ENCODE results near the gene HJURP.

The HJURP gene

GRCh38 chr2:233813236-233814055, 40.9 kb downstream of the HJURP start:
- no peak for FAIRE-seq

DNA sequence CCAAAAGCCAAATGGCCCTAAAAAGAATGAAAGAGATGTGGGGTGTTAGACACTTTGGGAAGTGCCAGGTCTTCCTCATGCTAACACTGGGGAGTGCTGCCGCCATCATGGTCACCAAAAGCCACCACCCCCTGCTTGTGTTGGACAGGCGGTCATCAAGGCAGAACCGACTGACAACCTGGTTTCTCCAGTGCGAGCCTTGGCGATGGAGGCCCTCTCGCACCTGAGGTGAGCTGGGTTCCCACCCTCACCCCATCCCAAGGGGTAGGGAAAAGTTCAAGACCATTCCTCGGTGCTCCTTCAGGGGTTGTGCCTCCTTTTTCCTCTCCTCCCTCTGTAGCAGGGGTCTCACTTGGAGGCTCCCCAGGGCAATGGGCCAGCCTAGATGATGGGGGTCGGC, 42.6 kb downstream of the HJURP start:
- FAIRE-seq = no peak

- no peak for FAIRE-seq
Measured at GRCh38 chr2:233811087-233811486, 43.2 kb downstream of the HJURP start.

DNA sequence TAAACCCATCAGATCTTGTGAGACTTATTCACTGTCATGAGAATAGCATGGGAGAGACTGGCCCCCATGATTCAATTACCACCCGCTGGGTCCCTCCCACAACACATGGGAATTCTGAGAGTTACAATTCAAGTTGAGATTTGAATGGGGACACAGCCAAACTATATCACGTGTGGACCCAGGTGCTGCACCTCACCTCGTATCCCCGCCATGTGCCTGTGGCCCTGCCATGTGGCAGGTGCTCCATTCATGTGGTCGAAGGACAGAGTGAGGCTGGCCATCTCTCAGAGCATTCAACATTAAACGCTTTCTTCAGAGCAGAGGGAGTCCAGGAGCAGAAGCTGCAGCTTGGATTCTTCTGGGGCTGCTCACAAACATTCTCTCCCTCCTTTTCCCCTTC, 44.0 kb downstream of the HJURP start:
- no peak for FAIRE-seq

DNA sequence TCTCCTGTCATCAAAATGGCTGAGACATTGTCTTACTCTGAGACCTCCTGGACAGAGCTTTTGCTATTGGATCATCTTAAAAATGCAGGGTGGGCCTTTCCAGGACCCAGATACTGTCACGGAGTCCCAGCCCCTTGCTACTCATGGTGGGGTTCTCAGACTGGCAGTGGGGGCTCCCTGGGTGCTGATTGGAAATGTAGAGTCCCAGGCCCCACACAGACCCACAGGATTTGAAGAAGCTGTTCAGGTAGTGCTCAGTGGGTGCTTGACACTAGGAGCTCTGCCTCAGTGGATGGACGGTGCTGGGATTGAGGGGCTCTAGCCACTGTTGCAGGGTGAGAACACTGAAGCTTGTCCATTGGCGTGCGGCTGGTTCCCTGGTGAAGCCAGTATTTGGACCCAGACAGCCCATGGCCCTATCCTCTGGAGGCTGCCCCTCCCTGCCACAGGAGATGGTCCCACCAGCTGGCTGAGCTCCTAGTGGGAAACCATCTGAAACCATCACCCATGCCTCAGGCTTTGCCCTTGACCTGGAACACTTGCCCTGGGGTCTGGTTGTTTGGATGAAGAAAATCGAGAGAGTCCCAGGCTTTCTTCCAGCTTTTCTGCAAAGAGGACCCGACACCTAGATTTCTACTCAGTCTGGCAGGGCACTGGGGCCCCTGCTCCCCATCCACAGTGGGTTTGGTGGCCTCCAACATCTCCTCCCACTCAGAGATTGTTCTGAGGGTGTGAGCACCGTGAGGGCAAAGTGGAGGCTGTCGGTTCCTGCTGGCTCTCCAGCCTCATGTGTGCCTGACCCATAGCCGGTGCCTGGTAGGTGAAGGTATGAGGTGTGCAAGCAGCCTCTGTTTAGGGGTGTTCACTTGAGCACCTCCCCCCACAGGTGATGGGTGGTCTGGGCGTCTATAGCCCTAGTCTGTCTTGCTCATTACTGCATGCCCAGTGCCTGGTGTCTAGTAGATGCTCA, 46.1 kb downstream of the HJURP start:
- no peak for FAIRE-seq

- FAIRE-seq = no peak
Measured at GRCh38 chr2:233807215-233807865, 47.0 kb downstream of the HJURP start.

- FAIRE-seq = no peak
Measured at GRCh38 chr2:233803994-233804393, 50.3 kb downstream of the HJURP start.

DNA sequence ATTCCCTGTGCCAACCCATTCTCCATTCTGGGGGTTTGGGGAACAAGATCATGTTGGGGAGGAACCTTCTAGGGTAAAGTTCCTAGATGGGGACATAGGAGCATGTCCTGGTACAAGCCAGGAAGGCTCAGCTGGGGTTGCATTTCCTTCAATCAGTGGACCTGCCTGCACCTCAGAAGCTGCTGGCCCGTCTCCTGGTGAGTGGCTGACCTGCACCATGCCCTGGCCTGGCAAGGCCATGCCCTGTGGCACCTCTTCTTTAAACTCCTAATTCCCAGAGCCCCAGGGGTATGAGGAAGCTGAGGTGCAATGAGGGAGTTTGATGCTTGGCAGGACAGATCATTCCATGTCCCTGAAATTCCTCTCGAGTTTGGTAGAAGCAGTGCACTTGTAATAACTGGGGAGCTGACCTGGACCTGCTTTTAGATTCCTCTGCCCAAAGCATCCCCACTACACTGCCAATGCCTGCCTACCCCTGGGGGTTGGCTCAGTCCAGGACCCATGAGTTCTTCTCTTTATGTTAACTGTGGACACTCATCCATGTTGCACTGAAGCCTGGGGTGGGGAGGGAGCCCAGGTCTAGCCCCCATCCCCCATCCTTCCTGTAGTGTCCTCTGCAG, 50.9 kb downstream of the HJURP start:
- FAIRE-seq = no peak

- FAIRE-seq = no peak
Measured at GRCh38 chr2:233802132-233802815, 52.1 kb downstream of the HJURP start.

GRCh38 chr2:233801357-233802131, 52.8 kb downstream of the HJURP start:
- no peak for FAIRE-seq

- FAIRE-seq = no peak
Measured at GRCh38 chr2:233800208-233800607, 54.1 kb downstream of the HJURP start.

- FAIRE-seq = no peak
Measured at GRCh38 chr2:233799716-233800115, 54.6 kb downstream of the HJURP start.

DNA sequence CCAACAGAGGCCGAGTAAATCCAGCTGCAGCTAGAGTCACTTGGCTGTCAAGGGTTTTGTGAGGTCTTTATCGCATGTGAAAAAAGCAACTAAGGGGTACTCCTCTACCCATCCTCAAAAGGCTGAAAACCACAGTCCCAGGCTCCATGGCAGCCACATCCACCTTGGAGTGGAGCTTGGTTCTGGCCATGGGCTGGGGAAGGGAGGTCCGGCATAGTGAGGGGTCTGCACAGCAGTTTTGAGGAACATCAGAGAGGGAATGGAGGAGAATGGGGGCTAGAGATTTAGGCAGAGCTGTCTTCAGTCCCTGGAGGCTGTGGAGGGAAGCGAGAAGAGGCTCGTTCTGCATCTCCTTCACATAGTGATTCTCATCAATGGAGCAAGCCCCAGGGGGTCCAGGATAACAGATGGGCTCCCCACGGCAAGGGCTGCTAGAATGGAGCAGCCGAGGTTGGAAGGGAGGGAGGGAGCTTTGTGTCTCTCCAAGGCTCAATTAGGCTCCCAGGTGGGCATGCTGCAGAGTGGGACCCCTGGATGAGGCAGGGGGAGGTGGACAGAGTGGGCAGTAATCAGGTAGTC, 55.2 kb downstream of the HJURP start:
- FAIRE-seq = no peak

DNA sequence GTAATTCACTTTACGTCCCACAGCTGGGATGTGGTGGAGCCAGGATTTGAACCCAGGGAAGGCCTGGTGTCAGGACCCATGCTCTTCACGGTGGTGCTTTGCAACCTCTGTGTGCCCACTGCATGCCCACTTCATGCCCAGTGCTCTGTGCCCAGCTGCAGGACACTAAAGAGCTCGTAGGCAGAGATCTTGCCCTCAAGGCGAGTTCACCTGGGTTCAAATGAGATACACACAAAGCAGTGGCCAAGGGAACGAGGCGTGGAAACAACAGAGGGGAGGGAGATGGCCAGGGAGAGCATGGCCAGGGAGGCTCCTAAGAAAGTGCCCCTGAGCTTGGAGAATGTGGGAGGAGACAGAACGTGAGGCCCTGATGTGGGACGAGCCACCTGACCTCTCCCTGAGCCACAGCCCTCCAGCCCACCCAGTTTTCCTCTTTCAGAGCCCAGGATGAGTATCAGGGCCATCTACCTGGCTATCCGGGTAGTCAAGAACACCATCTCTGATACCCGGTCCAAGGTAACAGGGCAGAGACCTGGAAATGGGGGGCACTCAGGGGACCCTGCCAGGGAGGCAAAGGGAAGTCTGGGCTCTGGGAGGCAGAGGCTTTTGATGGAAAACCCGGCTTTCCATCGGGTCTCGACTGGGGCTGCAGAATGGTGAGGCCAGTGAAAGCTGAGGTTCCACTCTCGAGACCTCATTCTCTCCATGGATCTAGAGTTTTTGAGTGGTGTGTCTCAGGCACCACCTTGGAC, 55.8 kb downstream of the HJURP start:
- no peak for FAIRE-seq

DNA sequence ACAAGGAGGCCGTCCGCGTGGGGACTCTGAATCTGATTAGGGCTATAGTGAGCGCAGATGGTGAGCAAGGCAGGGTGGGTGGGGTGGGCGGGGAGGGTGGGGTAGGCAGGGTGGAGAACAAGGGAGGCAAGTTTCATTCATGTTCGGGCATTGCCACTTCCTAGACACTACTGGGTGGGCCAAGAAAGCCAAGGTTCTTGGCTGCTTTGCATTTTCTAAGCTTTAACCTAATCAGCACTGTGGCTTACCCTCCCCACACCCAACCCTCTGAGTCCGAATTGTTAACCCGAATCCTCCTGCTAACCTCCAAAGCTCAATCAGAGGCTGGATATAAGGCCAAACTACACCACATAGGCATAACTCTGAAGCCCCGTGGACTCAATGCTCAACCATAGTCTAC, 58.1 kb downstream of the HJURP start:
- no peak for FAIRE-seq

- no peak for FAIRE-seq
Measured at GRCh38 chr2:233795735-233796171, 58.6 kb downstream of the HJURP start.

GRCh38 chr2:233794128-233794658, 60.1 kb downstream of the HJURP start:
- no peak for FAIRE-seq

- FAIRE-seq = no peak
Measured at GRCh38 chr2:233793465-233794127, 60.7 kb downstream of the HJURP start.

- no peak for FAIRE-seq
Measured at GRCh38 chr2:233792720-233793119, 61.6 kb downstream of the HJURP start.

All from colon (tissue), 2 donors.